Activated CD4-positive, alpha-beta memory T cell treated with anti-CD3 and anti-CD28 coated beads for 36 hours (primary cell): ENCODE measurements around the gene RB1. TPM values are rescaled to one million over a fixed set of nuclear protein-coding genes. Genes with fewer than 3 reads are reported as not detected.
"Not testable (repeated sequence)": the region's sequence is repeated elsewhere in the genome, so short reads cannot be mapped to it uniquely, and the experiment has no call there.

Experiments used
- CTCF ChIA-PET: fragments of 350-600 bp; sonication (Branson Sonifier 250); formaldehyde crosslinking; loops from one replicate; lab custom pipeline; 2021; ENCODE audit warnings: antibody characterized with exemption, inconsistent platforms; lab: Charles Lee
- POLR2A ChIA-PET: fragments of 350-600 bp; sonication (Branson Sonifier 250); formaldehyde crosslinking; loops from one replicate; lab custom pipeline; 2021; ENCODE audit warnings: antibody characterized with exemption; lab: Charles Lee
- DNase-seq: peaks from one replicate; pipeline ENCODE4 v3.0.0-alpha.2; 2020
- H3K27ac Mint-ChIP-seq: one replicate; pipeline ENCODE4 v1.8.0; 2021; ENCODE audit warnings: mixed read lengths
- H3K27me3 Mint-ChIP-seq: one replicate; pipeline ENCODE4 v1.8.0; 2021; ENCODE audit warnings: mixed read lengths
- H3K36me3 Mint-ChIP-seq: one replicate; pipeline ENCODE4 v1.8.0; 2021; ENCODE audit warnings: mixed read lengths
- H3K4me1 Mint-ChIP-seq: one replicate; pipeline ENCODE4 v1.8.0; 2021; ENCODE audit warnings: low read depth, mixed read lengths
- H3K4me3 Mint-ChIP-seq: one replicate; pipeline ENCODE4 v1.8.0; 2021; ENCODE audit warnings: mild to moderate bottlenecking, mixed read lengths
- H3K9me3 Mint-ChIP-seq: one replicate; pipeline ENCODE4 v1.8.0; 2021; ENCODE audit warnings: mixed read lengths
- intact Hi-C: fragments of 100-400 bp; cut with micrococcal nuclease; formaldehyde crosslinking; loops from one replicate; pipeline ENCODE4 v1.15.1; 2023
- total RNA-seq, 2 experiments: library from RNA; stranded (reverse); gene quantifications; one replicate each; pipeline ENCODE4 v1.2.3, GENCODE V29; 2021

Gene RB1
- total RNA-seq, 2 experiments from 2014 or later, result 26.5 to 28.8 TPM

- H3K27me3 Mint-ChIP-seq, result no peaks in the 10 kb centered on the region
- H3K27ac Mint-ChIP-seq, result peak overlapping the region; percentile 97
- ChIA-PET CTCF (interaction anchor here (0.6 to 1.0 kb wide), 3 partner anchors 151 to 317 kb away, joined by 3 read pairs; partner anchors contain the start of gene MED4), POLR2A (interaction anchor here (0.8 to 1.0 kb wide), 3 partner anchors 9 to 374 kb away, joined by 4 to 5 read pairs (median 4); partner anchors contain the start of gene NUDT15)
- peaks cover 11% of the 10 kb centered on the region for H3K36me3 Mint-ChIP-seq
- peak overlapping the region; percentile 94 for H3K4me3 Mint-ChIP-seq
- peak; percentile 42 for DNase-seq
- peaks cover 47% of the 10 kb centered on the region for H3K4me1 Mint-ChIP-seq
- H3K9me3 Mint-ChIP-seq, result no peaks in the 10 kb centered on the region
- intact Hi-C loops, result loop anchor here (1.0 to 5.0 kb wide), 4 partner anchors 9 to 79 kb away; no protein-coding TSS in a partner anchor
Observed at GRCh38 chr13:48411841-48412531, 108.4 kb downstream of the RB1 start.

GRCh38 chr13:48412881-48413351, 109.4 kb downstream of the RB1 start, which contains the start of gene LPAR6:
LPAR6 (minus strand) TSS chr13:48413113; CDS start chr13:48412423, 690 bp downstream.
- H3K4me3 Mint-ChIP-seq, result peak within 1 kb of the TSS; percentile 94
- intact Hi-C loops, result loop anchor here (2.0 to 5.0 kb wide), 2 partner anchors 34 to 78 kb away; no protein-coding TSS in a partner anchor
- ChIA-PET POLR2A (interaction anchor here (0.8 to 1.0 kb wide), 3 partner anchors 10 to 375 kb away, joined by 4 to 5 read pairs (median 4); partner anchors contain the start of gene NUDT15), CTCF (interaction anchor here (0.6 to 1.3 kb wide), 4 partner anchors 79 to 318 kb away, joined by 3 read pairs; partner anchors contain the start of gene MED4)
- H3K27me3 Mint-ChIP-seq, result no peaks in the 10 kb centered on the region
- peaks cover 17% of the 10 kb centered on the region for H3K36me3 Mint-ChIP-seq
- peaks cover 2% of the 10 kb centered on the region for H3K9me3 Mint-ChIP-seq
- DNase-seq, result peak; percentile 23
- peaks cover 41% of the 10 kb centered on the region for H3K4me1 Mint-ChIP-seq
- H3K27ac Mint-ChIP-seq, result peak within 1 kb of the TSS; percentile 97

GRCh38 chr13:48414501-48414900, 111.0 kb downstream of the RB1 start:
- no peaks in the 10 kb centered on the region for H3K27me3 Mint-ChIP-seq
- CTCF ChIA-PET, result interaction anchor here (0.6 to 1.2 kb wide), 3 partner anchors 17 to 172 kb away, joined by 3 to 4 read pairs (median 3); no protein-coding TSS in a partner anchor
- peaks cover 21% of the 10 kb centered on the region for H3K36me3 Mint-ChIP-seq
- intact Hi-C loops, result loop anchor here (5.0 kb wide), 1 partner anchor 33 kb away; no protein-coding TSS in a partner anchor
- H3K9me3 Mint-ChIP-seq, result peaks cover 6% of the 10 kb centered on the region
- H3K4me1 Mint-ChIP-seq, result peaks cover 29% of the 10 kb centered on the region
- POLR2A ChIA-PET, result interaction anchor here (0.5 kb wide), 1 partner anchor 33 kb away, joined by 3 read pairs; no protein-coding TSS in a partner anchor
- DNase-seq, result no peak
- no peak overlapping the region for H3K27ac Mint-ChIP-seq
- H3K4me3 Mint-ChIP-seq, result no peak overlapping the region

- POLR2A ChIA-PET, result interaction anchor here (1.0 kb wide), 1 partner anchor 36 kb away, joined by 3 read pairs; no protein-coding TSS in a partner anchor
- peaks cover 15% of the 10 kb centered on the region for H3K9me3 Mint-ChIP-seq
- no peak overlapping the region for H3K4me3 Mint-ChIP-seq
- peaks cover 20% of the 10 kb centered on the region for H3K36me3 Mint-ChIP-seq
- no peak for DNase-seq
- no peak overlapping the region for H3K27ac Mint-ChIP-seq
- CTCF ChIA-PET, result interaction anchor here (1.2 kb wide), 1 partner anchor 158 kb away, joined by 3 read pairs; no protein-coding TSS in a partner anchor
- H3K4me1 Mint-ChIP-seq, result peaks cover 20% of the 10 kb centered on the region
- intact Hi-C loops, result no loop called here
- H3K27me3 Mint-ChIP-seq, result no peaks in the 10 kb centered on the region
Observed at GRCh38 chr13:48415516-48415915, 112.0 kb downstream of the RB1 start.

- Mint-ChIP-seq H3K36me3 (peaks cover 25% of the 10 kb centered on the region), H3K9me3 (peaks cover 32% of the 10 kb centered on the region)
- H3K4me1 Mint-ChIP-seq, H3K27me3 Mint-ChIP-seq, DNase-seq, POLR2A ChIA-PET, H3K4me3 Mint-ChIP-seq, CTCF ChIA-PET, H3K27ac Mint-ChIP-seq, intact Hi-C loops: not testable (repeated sequence)
Observed at GRCh38 chr13:48422003-48422402, 118.5 kb downstream of the RB1 start.

GRCh38 chr13:48424212-48424611, 120.7 kb downstream of the RB1 start:
- Mint-ChIP-seq H3K9me3 (peaks cover 27% of the 10 kb centered on the region), H3K27me3 (no peaks in the 10 kb centered on the region), H3K4me3 (no peak overlapping the region), H3K36me3 (peaks cover 17% of the 10 kb centered on the region), H3K27ac (no peak overlapping the region), H3K4me1 (peaks cover 11% of the 10 kb centered on the region)
- ChIA-PET POLR2A (no interaction called here), CTCF (no interaction called here)
- intact Hi-C loops, result no loop called here
- DNase-seq, result no peak

- ChIA-PET POLR2A (no interaction called here), CTCF (no interaction called here)
- H3K9me3 Mint-ChIP-seq, result peaks cover 15% of the 10 kb centered on the region
- H3K27me3 Mint-ChIP-seq, result no peaks in the 10 kb centered on the region
- H3K4me1 Mint-ChIP-seq, result peaks cover 23% of the 10 kb centered on the region
- no peak overlapping the region for H3K4me3 Mint-ChIP-seq
- intact Hi-C loops, result no loop called here
- peaks cover 12% of the 10 kb centered on the region for H3K36me3 Mint-ChIP-seq
- no peak for DNase-seq
- no peak overlapping the region for H3K27ac Mint-ChIP-seq
Observed at GRCh38 chr13:48426052-48426451, 122.5 kb downstream of the RB1 start.

GRCh38 chr13:48426755-48427298, 123.3 kb downstream of the RB1 start:
- intact Hi-C loops, CTCF ChIA-PET, H3K27ac Mint-ChIP-seq, DNase-seq, H3K27me3 Mint-ChIP-seq, POLR2A ChIA-PET, H3K9me3 Mint-ChIP-seq, H3K4me3 Mint-ChIP-seq, H3K36me3 Mint-ChIP-seq: not testable (repeated sequence)
- peaks cover 30% of the 10 kb centered on the region for H3K4me1 Mint-ChIP-seq

- ChIA-PET POLR2A (no interaction called here), CTCF (no interaction called here)
- Mint-ChIP-seq H3K27ac (no peak overlapping the region), H3K27me3 (no peaks in the 10 kb centered on the region), H3K4me3 (no peak overlapping the region), H3K36me3 (peaks cover 6% of the 10 kb centered on the region), H3K4me1 (peaks cover 36% of the 10 kb centered on the region), H3K9me3 (peaks cover 7% of the 10 kb centered on the region)
- DNase-seq, result no peak
- intact Hi-C loops, result no loop called here
Observed at GRCh38 chr13:48429036-48429435, 125.5 kb downstream of the RB1 start.

DNA sequence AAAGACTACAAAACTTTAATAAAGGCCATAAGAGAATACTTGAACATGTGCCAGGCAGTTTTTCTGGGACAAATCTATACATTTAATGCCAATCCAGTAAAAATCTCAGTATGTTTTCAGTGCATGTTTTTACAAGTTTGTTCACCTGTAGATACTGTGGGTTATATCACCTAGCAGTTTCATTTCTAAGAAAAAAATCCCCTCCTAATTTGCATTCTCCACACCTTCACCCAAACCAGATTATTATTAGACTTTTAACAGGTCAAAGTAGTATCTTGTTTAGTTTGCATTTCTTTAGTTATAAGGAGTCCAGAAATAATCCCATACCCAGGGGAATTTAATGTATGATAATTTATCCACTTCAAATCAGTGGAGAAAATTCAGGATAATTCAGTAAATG, 126.3 kb downstream of the RB1 start:
- Mint-ChIP-seq H3K9me3 (peaks cover 7% of the 10 kb centered on the region), H3K4me3 (no peak overlapping the region), H3K36me3 (peaks cover 6% of the 10 kb centered on the region), H3K4me1 (peaks cover 43% of the 10 kb centered on the region), H3K27me3 (no peaks in the 10 kb centered on the region), H3K27ac (no peak overlapping the region)
- ChIA-PET POLR2A (no interaction called here), CTCF (no interaction called here)
- intact Hi-C loops, result loop anchor here (2.0 to 5.0 kb wide), 2 partner anchors 19 to 62 kb away; no protein-coding TSS in a partner anchor
- no peak for DNase-seq

DNA sequence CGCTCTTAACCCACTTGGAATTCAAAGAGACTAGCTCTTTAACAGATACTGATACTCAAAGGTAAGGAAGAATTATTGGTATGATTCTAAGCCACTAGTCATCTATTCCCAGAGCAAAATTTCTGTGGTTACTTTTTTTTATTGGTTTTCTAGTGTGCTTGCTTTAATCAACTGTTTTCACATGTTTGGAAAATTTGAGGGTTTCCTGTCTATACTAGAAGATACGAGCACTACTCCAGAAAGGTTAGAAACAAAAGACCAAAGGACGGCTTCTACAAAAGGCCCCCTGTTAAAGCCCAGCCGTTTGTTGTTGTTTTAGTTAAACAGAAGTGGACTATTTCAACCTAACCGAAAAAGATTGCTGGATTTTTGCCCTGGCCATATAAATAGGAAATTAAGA, 127.9 kb downstream of the RB1 start:
- ChIA-PET CTCF (interaction anchor here (1.0 kb wide), 1 partner anchor 17 kb away, joined by 4 read pairs; no protein-coding TSS in a partner anchor), POLR2A (no interaction called here)
- Mint-ChIP-seq H3K4me3 (no peak overlapping the region), H3K27me3 (no peaks in the 10 kb centered on the region), H3K9me3 (peaks cover 6% of the 10 kb centered on the region), H3K36me3 (peaks cover 5% of the 10 kb centered on the region), H3K4me1 (peaks cover 54% of the 10 kb centered on the region), H3K27ac (peak overlapping the region; percentile 45)
- no peak for DNase-seq
- intact Hi-C loops, result loop anchor here (2.0 to 5.0 kb wide), 2 partner anchors 21 to 61 kb away; no protein-coding TSS in a partner anchor
